Activated T-cell treated with anti-CD3 and anti-CD28 coated beads for 48 hours (primary cell): ENCODE results near the gene CFAP251.

ENCODE experiments used
- DNase-seq: peaks from one replicate; pipeline ENCODE4 v3.0.0-alpha.2; 2020; ENCODE audit warnings: low read depth

Gene CFAP251

DNA sequence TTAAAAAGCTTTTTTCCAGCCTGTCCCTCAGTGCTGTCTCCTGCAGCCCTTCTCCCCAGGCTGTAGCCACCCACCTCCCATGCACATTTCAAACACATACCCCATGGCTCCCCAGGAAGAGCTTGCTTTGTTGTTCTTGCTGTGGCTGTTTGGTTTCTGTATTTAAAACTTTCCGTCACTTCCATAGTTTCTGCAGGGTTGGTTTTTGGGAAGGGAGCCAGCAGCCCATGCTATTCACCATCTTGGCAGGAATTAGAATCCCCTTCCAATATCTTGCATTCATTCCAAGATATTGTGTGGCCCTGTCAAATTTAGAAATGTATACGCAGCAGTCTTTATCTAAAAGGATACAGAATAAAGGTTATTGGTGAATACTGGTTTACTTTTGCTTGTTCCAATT, 29.6 kb downstream of the CFAP251 start:
- DNase-seq: no peak

GRCh38 chr12:121949648-121950397, 31.4 kb downstream of the CFAP251 start:
- no peak for DNase-seq

DNA sequence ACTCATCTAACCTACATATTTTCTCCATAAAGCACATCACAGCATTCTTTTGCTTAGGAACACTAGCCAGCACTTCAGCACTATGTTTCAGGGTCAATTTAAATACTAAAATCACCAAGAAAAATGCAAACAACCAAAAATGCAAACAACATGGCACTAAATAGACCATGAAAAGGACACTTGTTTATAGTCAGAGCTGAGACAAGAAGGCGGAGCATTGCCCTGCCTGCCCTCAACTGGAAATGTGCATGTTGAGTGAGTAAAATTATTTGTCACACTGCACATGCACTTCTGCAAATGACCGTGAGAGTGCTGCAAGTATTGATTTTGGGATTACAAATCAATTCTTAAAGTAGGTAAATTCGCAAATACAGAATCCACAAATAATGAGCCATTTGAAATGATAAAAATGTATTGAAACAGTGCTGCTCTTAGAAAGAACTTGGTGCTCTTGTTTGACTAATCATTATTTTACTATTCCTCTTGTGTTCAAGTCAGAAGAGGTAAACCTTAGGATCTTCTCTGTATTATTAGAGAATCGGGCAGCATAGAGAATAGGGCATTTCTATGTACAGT, 34.8 kb downstream of the CFAP251 start:
- no peak for DNase-seq

DNA sequence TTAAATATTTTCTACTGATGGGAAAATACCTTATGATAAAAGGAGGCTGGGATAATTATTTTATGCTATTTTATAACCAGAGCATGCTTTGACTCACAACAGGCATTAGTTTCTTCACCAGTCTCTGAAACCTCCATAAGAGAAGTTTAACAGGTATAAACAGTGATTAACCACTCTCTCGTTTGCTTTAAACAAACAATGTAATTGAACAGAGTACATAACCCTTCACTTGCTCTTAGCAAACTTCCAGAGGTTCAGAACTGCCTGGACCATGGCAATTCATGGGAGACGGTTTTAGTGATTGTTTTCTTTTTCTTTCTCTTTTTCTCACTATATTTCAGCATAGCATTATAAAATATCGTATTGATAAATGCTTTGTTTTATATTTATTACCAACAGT, 35.3 kb downstream of the CFAP251 start:
- DNase-seq: no peak

DNA sequence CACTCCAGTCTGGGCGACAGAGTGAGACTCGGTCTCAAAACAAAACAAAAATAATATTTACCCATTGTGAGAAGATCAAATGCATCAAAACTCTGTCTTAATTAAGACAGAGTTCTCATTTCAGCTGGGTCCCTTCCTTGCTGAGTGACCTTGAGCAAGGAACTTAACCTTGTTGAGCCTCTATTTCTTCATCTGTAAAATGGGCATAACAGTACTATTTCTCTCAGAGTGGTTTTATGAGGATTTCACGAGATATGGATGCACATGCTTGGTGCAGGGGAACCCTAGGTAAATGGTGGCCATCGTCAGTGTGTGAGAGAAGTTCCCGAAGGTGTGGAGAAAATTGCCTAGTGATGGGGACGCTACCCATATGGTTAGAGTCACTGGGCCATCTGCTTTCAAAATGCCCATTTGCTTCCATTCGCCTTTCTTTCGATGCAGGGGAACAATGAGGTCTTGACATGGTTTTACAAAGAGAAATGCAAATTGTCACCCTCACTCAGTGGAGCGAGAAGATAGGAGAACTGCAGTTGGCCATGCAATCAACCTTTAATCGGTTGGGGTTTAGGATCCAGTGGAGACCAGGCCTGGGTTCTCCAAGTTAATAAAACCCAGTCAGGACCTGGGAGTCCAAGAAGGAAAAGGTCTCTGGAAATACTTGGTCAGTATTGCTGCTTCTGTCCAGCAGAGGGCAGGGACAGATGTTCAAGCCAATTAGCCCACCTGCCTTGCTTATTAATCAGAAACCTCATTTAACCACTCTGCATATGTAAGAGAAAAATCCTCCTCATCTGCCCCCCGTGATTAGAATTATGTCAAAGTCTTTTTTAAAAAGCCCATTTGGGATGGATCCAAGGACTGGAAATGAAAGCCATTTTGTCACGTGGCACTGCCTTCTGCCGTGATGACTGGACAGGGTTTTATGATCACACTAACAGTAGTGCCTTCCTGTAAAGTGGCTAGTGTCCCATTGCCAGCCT, 37.2 kb downstream of the CFAP251 start:
- no peak for DNase-seq

GRCh38 chr12:121957861-121958515, 39.6 kb downstream of the CFAP251 start:
- no peak for DNase-seq

- DNase-seq: no peak
Observed at GRCh38 chr12:121958541-121959240, 40.3 kb downstream of the CFAP251 start.

- DNase-seq: no peak
Observed at GRCh38 chr12:121960541-121960940, 42.1 kb downstream of the CFAP251 start.

GRCh38 chr12:121961195-121961879, 42.9 kb downstream of the CFAP251 start:
- DNase-seq: no peak

DNA sequence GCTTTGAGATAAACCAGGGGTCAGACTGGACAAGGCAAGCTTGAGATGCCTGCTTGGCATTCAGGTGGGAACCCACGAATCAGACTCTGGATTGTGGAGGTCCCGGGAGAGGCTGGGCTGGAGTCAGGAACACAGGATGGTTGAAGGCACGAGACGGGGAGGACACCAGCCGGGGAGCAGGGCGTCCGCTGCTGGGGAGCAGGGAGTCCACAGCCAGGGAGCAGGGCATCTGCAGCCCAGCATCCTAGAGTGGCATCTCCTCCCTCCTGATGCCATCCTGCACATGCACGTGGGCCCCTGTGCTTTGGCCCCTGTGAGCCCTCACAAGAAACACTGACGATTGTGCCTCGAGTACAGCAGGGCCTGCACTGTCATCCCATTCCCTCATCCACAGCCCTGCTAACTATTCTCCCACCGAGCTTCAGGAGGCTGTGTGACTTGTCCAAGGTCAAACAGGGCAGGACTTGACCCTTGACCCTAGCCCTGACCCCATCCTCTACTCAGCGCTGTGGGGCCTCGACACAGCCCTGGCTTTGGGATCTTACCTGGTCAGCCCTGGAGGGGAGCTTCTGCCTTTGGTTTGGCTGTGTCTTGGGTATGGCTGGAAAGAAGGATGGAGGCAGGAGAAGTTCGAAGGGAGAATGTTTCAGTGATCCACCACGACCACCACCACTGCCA, 45.1 kb downstream of the CFAP251 start:
- DNase-seq: no peak

DNA sequence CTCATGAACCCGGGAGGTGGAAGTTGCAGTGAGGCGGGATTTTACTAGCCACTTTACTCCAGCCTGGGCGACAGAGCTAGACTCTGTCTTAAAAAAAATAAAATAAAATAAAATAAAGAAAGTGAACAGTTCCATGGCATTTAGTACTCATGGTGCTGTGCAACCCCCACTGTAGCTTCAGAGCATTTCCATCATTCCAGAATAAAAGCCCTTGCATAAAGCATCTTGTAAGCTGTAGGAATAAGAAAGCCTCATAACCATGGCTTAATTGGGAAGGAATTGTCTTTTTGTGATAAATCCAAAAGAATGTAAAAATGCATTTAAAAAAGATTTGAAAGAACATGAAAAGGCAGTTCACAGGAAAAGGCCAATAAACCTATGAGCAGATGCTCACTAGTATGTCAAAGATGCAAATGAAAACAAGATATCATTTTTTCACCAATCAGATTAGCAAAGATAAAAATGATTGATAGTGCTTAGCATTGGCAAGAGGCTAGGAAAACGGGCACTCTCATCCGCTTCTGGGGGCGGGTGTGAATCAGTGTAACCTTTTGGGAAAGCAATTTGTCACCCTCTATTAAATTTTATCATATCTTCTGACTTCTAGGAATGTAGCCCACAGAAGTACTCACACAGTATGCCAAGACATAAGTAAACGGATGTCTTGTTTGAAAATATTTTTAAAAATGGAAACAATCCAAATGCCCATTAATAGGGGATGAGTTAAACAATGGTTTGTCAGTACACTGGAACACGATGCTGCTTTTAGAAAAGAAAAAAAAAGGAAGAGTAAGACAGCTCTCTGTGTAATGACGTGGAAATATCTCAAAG, 46.6 kb downstream of the CFAP251 start:
- no peak for DNase-seq

DNA sequence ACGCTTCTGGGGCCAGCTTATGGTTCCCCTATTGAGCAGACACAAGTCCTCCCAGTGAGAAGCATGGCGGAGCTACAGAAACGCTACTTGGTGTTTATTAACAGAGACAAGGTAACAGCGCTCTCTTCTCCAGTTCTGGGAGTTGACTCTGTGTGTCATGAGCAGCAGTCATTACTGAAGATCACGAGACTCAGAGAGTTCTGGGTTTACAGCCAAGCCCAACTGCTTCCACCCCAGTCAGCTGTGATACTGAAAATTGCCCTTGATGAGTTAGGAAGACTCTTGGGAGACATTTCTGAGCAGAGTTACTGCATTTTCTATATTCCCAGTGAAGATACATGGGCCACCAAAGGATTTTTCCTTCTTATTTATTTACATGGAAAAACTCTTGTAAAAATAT, 48.6 kb downstream of the CFAP251 start:
- no peak for DNase-seq

DNA sequence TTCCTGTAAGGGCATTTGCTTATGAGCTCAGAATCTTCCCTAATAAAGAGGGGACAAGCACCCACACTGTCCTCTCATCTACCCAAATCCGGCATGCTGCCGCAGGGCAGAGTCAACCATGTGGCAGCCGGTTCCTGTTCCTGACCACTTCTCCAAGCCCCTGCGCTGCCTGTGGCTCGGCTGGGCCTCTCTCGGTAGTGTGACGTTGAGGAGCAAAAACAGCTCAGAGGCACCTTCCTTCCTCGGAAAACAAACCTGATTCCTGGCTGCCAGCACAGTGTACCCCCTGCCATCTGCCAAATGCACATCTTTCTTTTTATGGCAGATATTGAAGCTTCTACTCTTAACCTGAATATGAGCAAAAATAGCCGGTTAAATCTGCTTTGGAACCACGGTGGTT, 50.5 kb downstream of the CFAP251 start:
- DNase-seq: no peak

GRCh38 chr12:121969726-121970125, 51.3 kb downstream of the CFAP251 start:
- DNase-seq: no peak

DNA sequence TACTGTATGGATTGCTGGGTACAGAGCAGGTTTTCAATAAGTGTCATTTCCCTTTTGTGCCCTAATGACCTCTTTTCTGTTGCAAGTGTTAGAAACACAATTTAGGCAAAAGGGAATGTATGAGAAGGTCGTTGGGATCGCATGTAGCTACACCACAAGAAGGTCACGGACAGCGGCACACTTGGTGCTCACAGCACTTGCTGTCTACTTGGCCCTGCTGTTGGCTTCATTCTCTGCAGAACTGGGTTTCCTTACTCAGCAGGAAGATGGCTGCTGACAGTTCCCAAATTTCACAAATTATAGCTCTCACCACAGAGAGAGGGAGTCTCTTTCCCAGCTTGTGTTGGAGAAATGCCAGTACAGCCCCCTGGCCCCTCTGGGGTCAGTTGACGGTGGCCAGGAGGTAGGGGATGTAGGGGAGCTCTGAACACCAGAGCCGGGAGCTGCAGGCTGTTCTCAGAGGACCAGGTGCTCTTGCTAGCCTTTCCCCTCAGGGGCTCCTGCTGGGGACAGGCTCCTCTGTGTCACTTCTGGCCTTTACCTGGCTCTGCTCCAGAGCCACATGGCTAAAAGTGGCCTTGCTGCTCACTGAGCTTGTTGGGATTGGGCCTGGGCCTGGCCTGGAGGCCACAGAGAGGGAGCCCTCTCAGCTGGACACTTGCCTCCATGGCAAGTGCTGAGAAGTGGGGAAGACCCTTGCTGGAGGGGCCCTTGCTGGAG, 52.3 kb downstream of the CFAP251 start:
- DNase-seq: no peak

GRCh38 chr12:121974026-121974985, 55.9 kb downstream of the CFAP251 start:
- no peak for DNase-seq

- no peak for DNase-seq
Observed at GRCh38 chr12:121975021-121975420, 56.6 kb downstream of the CFAP251 start.

- DNase-seq: no peak
Observed at GRCh38 chr12:121976950-121977349, 58.6 kb downstream of the CFAP251 start.
